ENCODE measurements around the gene PYGO2.
"Not testable (repeated sequence)": the region's sequence is repeated elsewhere in the genome, so short reads cannot be mapped to it uniquely, and the experiment has no call there.

Gene PYGO2

GRCh38 chr1:154910851-154911250 lies 50.7 kb downstream of the PYGO2 start:
- Histone ChIP-seq H3K9me3 (ENCODE audit: control insufficient read depth, low read length) (no peaks in the 10 kb centered on the region), H3K4me3 (ENCODE audit: insufficient read depth, low read depth, low read length, poor library complexity, severe bottlenecking) (no peak overlapping the region), H3K36me3 (ENCODE audit: control insufficient read depth, insufficient read depth, low read length) (no peaks in the 10 kb centered on the region), H3K27me3 (replicated peaks; ENCODE audit: control insufficient read depth, insufficient read depth, low read length, poor library complexity, severe bottlenecking) (no peaks in the 10 kb centered on the region), H3K4me1 (ENCODE audit: control insufficient read depth, insufficient read depth, low read length, poor library complexity, severe bottlenecking) (no peaks in the 10 kb centered on the region), H3K27ac (ENCODE audit: insufficient read depth, low read length, poor library complexity, severe bottlenecking) (no peak overlapping the region)
- no peak for DNase-seq

- no peak overlapping the region for H3K4me3 ChIP-seq (ENCODE audit: insufficient read depth, low read depth, low read length, poor library complexity, severe bottlenecking)
- no peak for DNase-seq
- H3K9me3 ChIP-seq (ENCODE audit: control insufficient read depth, low read length), result no peaks in the 10 kb centered on the region
- no peaks in the 10 kb centered on the region for H3K36me3 ChIP-seq (ENCODE audit: control insufficient read depth, insufficient read depth, low read length)
- no peak overlapping the region for H3K27ac ChIP-seq (ENCODE audit: insufficient read depth, low read length, poor library complexity, severe bottlenecking)
- H3K4me1 ChIP-seq (ENCODE audit: control insufficient read depth, insufficient read depth, low read length, poor library complexity, severe bottlenecking), result no peaks in the 10 kb centered on the region
- no peaks in the 10 kb centered on the region for H3K27me3 ChIP-seq (replicated peaks; ENCODE audit: control insufficient read depth, insufficient read depth, low read length, poor library complexity, severe bottlenecking)
Measured at GRCh38 chr1:154908937-154909336, 52.6 kb downstream of the PYGO2 start.

GRCh38 chr1:154908129-154908528 lies 53.5 kb downstream of the PYGO2 start:
- not testable (repeated sequence) for H3K27ac ChIP-seq (ENCODE audit: insufficient read depth, low read length, poor library complexity, severe bottlenecking); DNase-seq; H3K4me3 ChIP-seq (ENCODE audit: insufficient read depth, low read depth, low read length, poor library complexity, severe bottlenecking)

More at GRCh38 chr1:154908129-154908528, 53.5 kb downstream of the PYGO2 start:
- H3K9me3 ChIP-seq (ENCODE audit: control insufficient read depth, low read length); H3K4me1 ChIP-seq (ENCODE audit: control insufficient read depth, insufficient read depth, low read length, poor library complexity, severe bottlenecking); H3K27me3 ChIP-seq (replicated peaks; ENCODE audit: control insufficient read depth, insufficient read depth, low read length, poor library complexity, severe bottlenecking); H3K36me3 ChIP-seq (ENCODE audit: control insufficient read depth, insufficient read depth, low read length): not testable (repeated sequence)
